IMR-90 (cell line): ENCODE results near the gene ANKLE2. TPM values are rescaled to one million over a fixed set of nuclear protein-coding genes. Genes with fewer than 3 reads are reported as not detected.

ENCODE experiments used
- ATAC-seq: fragments of 200-7000 bp; cut with Tn5 transposase; 2 replicates; pipeline ENCODE4 v1.9.1; 2020; ENCODE audit warnings: low read depth, mild to moderate bottlenecking, moderate library complexity
- BruUV-seq: library from RNA; stranded (reverse); fragments of 400-500 nt; replicated peaks from 2 replicates; lab custom pipeline; 2021; lab: Mats Ljungman, UMichigan
- CTCF ChIA-PET: fragments of 300-600 bp; formaldehyde crosslinking; extraction: SDS; loops from one replicate; lab custom pipeline; 2021; ENCODE audit warnings: antibody characterized with exemption; lab: Yijun Ruan, JAX
- POLR2A ChIA-PET: fragments of 300-600 bp; sonication (Branson Sonifier 250); formaldehyde crosslinking; loops from one replicate; lab custom pipeline; 2022; ENCODE audit warnings: antibody characterized with exemption; ENCODE audit not compliant: unreplicated experiment; lab: Charles Lee
- DNase-seq: peaks from one replicate; pipeline ENCODE4 v3.0.0; 2013
- H2AFZ ChIP-seq: replicated peaks from 2 replicates; pipeline ENCODE3; 2013; ENCODE audit warnings: low read length, mild to moderate bottlenecking; ENCODE audit not compliant: poor library complexity
- H2AK5ac ChIP-seq: 2 replicates; pipeline ENCODE4 v1.6.1; 2013; ENCODE audit warnings: low read depth, low read length, inconsistent platforms
- H2AK9ac ChIP-seq: replicated peaks from 2 replicates; pipeline ENCODE3; 2013; ENCODE audit warnings: mild to moderate bottlenecking, low read depth, low read length, moderate library complexity; ENCODE audit not compliant: poor library complexity
- H2BK120ac ChIP-seq: 2 replicates; pipeline ENCODE4 v1.6.1; 2013; ENCODE audit warnings: low read depth, low read length, inconsistent platforms
- H2BK15ac ChIP-seq: 3 replicates; pipeline ENCODE4 v1.6.1; 2013; ENCODE audit warnings: low read depth, low read length, inconsistent platforms
- H2BK20ac ChIP-seq: 2 replicates; pipeline ENCODE4 v1.6.1; 2013; ENCODE audit warnings: low read depth, mild to moderate bottlenecking, inconsistent platforms, low read length, moderate library complexity
- H2BK5ac ChIP-seq: 2 replicates; pipeline ENCODE4 v1.6.1; 2013; ENCODE audit warnings: mild to moderate bottlenecking, low read depth, low read length, inconsistent platforms; ENCODE audit not compliant: poor library complexity, severe bottlenecking
- H3K14ac ChIP-seq: replicated peaks from 2 replicates; pipeline ENCODE4 v1.6.1; 2013; ENCODE audit warnings: low read depth, low read length, inconsistent platforms
- H3K18ac ChIP-seq: 2 replicates; pipeline ENCODE4 v1.6.1; 2013; ENCODE audit warnings: low read depth, low read length, control low read depth
- H3K23ac ChIP-seq: 2 replicates; pipeline ENCODE4 v1.6.1; 2013; ENCODE audit warnings: low read depth, low read length, inconsistent platforms
- H3K27ac ChIP-seq: 2 replicates; pipeline ENCODE4 v1.5.1; 2013; ENCODE audit warnings: mild to moderate bottlenecking, control low read depth, low read length; ENCODE audit not compliant: insufficient read depth
- H3K27me3 ChIP-seq: 2 replicates; pipeline ENCODE4 v1.6.1; 2013; ENCODE audit warnings: low read length; ENCODE audit not compliant: control insufficient read depth, insufficient read depth
- H3K36me3 ChIP-seq: 2 replicates; pipeline ENCODE4 v1.6.1; 2013; ENCODE audit warnings: low read length, mixed read lengths; ENCODE audit not compliant: control insufficient read depth, insufficient read depth
- H3K4ac ChIP-seq: 2 replicates; pipeline ENCODE4 v1.6.1; 2013; ENCODE audit warnings: low read depth, low read length, inconsistent platforms
- H3K4me1 ChIP-seq: 2 replicates; pipeline ENCODE4 v1.6.1; 2013; ENCODE audit warnings: low read length, mixed read lengths; ENCODE audit not compliant: control insufficient read depth, insufficient read depth
- H3K4me2 ChIP-seq: 2 replicates; pipeline ENCODE4 v1.6.1; 2013; ENCODE audit warnings: low read depth, mild to moderate bottlenecking, control low read depth, low read length, moderate library complexity
- H3K4me3 ChIP-seq: 2 replicates; pipeline ENCODE4 v1.5.1; 2013; ENCODE audit warnings: low read depth, mild to moderate bottlenecking, control low read depth, low read length, moderate library complexity; ENCODE audit not compliant: insufficient read depth
- H3K56ac ChIP-seq: 2 replicates; pipeline ENCODE4 v1.6.1; 2013; ENCODE audit warnings: low read length, inconsistent platforms; ENCODE audit not compliant: insufficient read depth; ENCODE audit errors: extremely low read depth
- H3K79me1 ChIP-seq, 2 experiments: 2 replicates each; pipeline ENCODE4 v1.6.1; 2013; ENCODE audit warnings: low read length in 2 of 2, inconsistent platforms in 1 of 2, low read depth in 1 of 2
- H3K9ac ChIP-seq: 2 replicates; pipeline ENCODE4 v1.6.1; 2013; ENCODE audit warnings: low read depth, low read length, control low read depth
- H3K9me1 ChIP-seq: 2 replicates; pipeline ENCODE4 v1.6.1; 2013; ENCODE audit warnings: low read length, inconsistent platforms; ENCODE audit not compliant: insufficient read depth
- H3K9me3 ChIP-seq: 2 replicates; pipeline ENCODE4 v1.6.1; 2013; ENCODE audit warnings: low read length; ENCODE audit not compliant: control insufficient read depth, insufficient read depth
- H4K20me1 ChIP-seq: 2 replicates; pipeline ENCODE4 v1.6.1; 2013; ENCODE audit warnings: low read length, inconsistent platforms; ENCODE audit not compliant: insufficient read depth
- H4K5ac ChIP-seq: 2 replicates; pipeline ENCODE4 v1.6.1; 2013; ENCODE audit warnings: mild to moderate bottlenecking, low read depth, low read length, control low read depth
- H4K8ac ChIP-seq, 2 experiments: 2 replicates each; pipeline ENCODE4 v1.6.1; 2013; ENCODE audit warnings: low read depth in 2 of 2, low read length in 2 of 2, control low read depth in 1 of 2, inconsistent platforms in 1 of 2
- H4K91ac ChIP-seq: 2 replicates; pipeline ENCODE4 v1.6.1; 2013; ENCODE audit warnings: low read depth, low read length, inconsistent platforms; ENCODE audit not compliant: insufficient read depth
- FOS ChIP-seq: fragments of 150-350 bp; IDR thresholded peaks from 2 replicates; pipeline ENCODE4 v1.6.1; 2016; ENCODE audit warnings: low read depth, low read length
- MXI1 ChIP-seq: IDR thresholded peaks from 2 replicates; pipeline ENCODE4 v1.6.1; 2012; ENCODE audit warnings: low read depth, mild to moderate bottlenecking, low read length, moderate library complexity, borderline replicate concordance
- RFX5 ChIP-seq: IDR thresholded peaks from 2 replicates; pipeline ENCODE4 v1.8.0; 2012; ENCODE audit warnings: low read depth, mild to moderate bottlenecking, low read length, moderate library complexity
- SMC3 ChIP-seq: fragments of 150-350 bp; IDR thresholded peaks from 2 replicates; pipeline ENCODE4 v1.6.1; 2016; ENCODE audit warnings: low read depth, mild to moderate bottlenecking, antibody characterized with exemption, low read length, moderate library complexity
- whole genome bisulfite sequencing, 2 experiments: methylation state at CpG; one replicate each; pipeline versions ENCODE4 v1.1.5 to v1.1.7; 2013; ENCODE audit warnings: missing lambda C conversion rate in 2 of 2; ENCODE audit not compliant: insufficient read length in 1 of 2; ENCODE audit errors: extremely low coverage in 2 of 2; 5-methylcytosine and 5-hydroxymethylcytosine counted together
- dilution Hi-C: fragments of 300-500 bp; cut with HindIII; formaldehyde crosslinking; loops from one replicate; pipeline ENCODE4 v1.14.3; 2018; ENCODE audit warnings: low sequenced_read_pairs; ENCODE audit not compliant: unreplicated experiment
- in situ Hi-C: fragments of 300-500 bp; cut with MboI; formaldehyde crosslinking; loops from 3 replicates; pipeline ENCODE4 v1.14.3; 2019; ENCODE audit warnings: low sequenced_read_pairs, inconsistent platforms, mixed read lengths
- intact Hi-C: fragments of 100-400 bp; cut with micrococcal nuclease; formaldehyde crosslinking; loops from 2 replicates; pipeline ENCODE4 v1.10.0; 2022
- polyA plus RNA-seq, 3 experiments: library from polyadenylated mRNA; depleted of rRNA; stranded (reverse); fragments of >200 nt; gene quantifications; 2 replicates each; pipeline ENCODE4 v1.2.3, GENCODE V29; 2012; ENCODE audit warnings: low replicate concordance in 1 of 3
- total RNA-seq: library from RNA; depleted of rRNA; stranded (reverse); fragments of >200 nt; gene quantifications from 2 replicates; pipeline ENCODE4 v1.2.3, GENCODE V29; 2012
- TF ChIP-seq, protein P1 (sequence below): conservative IDR thresholded peaks from 2 replicates; pipeline ENCODE4 v1.5.1; 2012; ENCODE audit warnings: mild to moderate bottlenecking, low read depth, low read length, improper control_type of control experiment
- TF ChIP-seq, protein P2 (sequence below): fragments of 150-350 bp; IDR thresholded peaks from 2 replicates; pipeline ENCODE4 v1.6.1; 2016; ENCODE audit warnings: low read depth, mild to moderate bottlenecking, low read length, moderate library complexity, borderline replicate concordance
- TF ChIP-seq, protein P3 (sequence below): fragments of 150-350 bp; IDR thresholded peaks from 2 replicates; pipeline ENCODE4 v1.6.1; 2017; ENCODE audit warnings: mild to moderate bottlenecking, antibody characterized with exemption, low read length, low read depth

ANKLE2 gene
- total and polyA plus RNA-seq, 2 of the 4 experiments (the other 2 are of a cell fraction): 63.4 to 82.4 TPM

DNA sequence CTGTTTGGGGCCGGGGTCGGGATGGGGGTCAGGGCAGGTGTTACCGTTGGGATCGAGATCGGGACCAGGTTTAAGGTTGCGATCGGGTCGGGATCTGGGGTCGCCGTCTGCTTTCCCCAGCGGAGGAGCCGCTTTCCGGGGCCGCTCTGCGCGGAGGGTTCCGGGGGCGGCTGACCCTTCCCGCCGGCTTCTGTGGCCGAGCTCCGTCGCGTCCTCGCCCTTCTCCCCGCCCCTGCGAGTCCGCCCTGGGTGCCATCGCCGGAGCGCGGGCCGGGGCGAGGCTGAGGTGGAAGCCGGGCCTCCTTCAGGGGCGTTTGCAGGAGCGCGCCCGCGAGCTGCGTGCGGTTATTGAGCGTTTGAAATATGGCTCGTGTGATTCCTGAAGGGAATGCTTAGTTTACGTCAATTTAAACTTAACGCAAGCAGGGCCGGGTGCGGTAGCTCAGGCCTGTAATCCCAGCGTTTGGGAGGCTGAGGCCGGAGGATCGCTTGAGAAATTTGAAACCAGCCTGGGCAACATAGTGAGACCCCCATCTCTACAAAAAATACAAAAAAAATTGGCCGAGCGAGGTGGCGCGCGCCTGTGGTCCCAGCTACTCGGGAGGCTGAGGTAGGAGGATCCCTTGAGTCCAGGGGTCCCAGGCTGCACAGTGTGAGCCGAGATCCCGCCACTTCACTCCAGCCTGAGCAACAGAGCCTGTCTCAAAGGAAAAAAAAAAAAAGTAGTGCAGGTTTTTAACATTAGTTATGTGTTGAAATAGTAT, 50.4 kb downstream of the ANKLE2 start:
- dilution Hi-C loops: no loop called here
- intact Hi-C loops: no loop called here
- CTCF ChIA-PET: no interaction called here

More for the DNA sequence above, 50.4 kb downstream of the ANKLE2 start:
- DNase-seq (peak; percentile 23), ATAC-seq (peak; percentile 43)
- BruUV-seq: no TSS peak
- Histone ChIP-seq H4K20me1 (peaks cover 11% of the 10 kb centered on the region), H2AK9ac (peak overlapping the region; percentile 86), H3K4me1 (0 out of 2 replicates have a peak, but pooled peaks cover 2% of the 10 kb centered on the region), H3K9me1 (no peaks in the 10 kb centered on the region; the same call in 1 of the 2 replicates), H3K9ac (peak overlapping the region; percentile 93), H4K91ac (no peak overlapping the region), H3K4ac (peak overlapping the region; percentile 54; the same call in 1 of the 2 replicates), H3K27ac (peak overlapping the region; percentile 73), H3K14ac (peak overlapping the region; percentile 72), H3K18ac (no peak overlapping the region), H3K79me1 (peaks cover 18 to 50% of the 10 kb centered on the region in 2 experiments), H3K4me2 (peak overlapping the region; percentile 92), H3K23ac (0 out of 2 replicates have a peak overlapping the region, but pooled peaks have one; percentile 72), H3K4me3 (peak overlapping the region; percentile 92), H2BK20ac (no peak overlapping the region), H4K8ac (peak overlapping the region; percentile 34 to 90; a peak in 2 of 4 replicates), H3K27me3 (no peaks in the 10 kb centered on the region), H2BK5ac (no peak overlapping the region), H3K36me3 (peaks cover 9% of the 10 kb centered on the region), H2BK15ac (no peak overlapping the region), H3K56ac (no peak overlapping the region), H2BK120ac (no peak overlapping the region), H2AFZ (peak overlapping the region; percentile 96), H4K5ac (peak overlapping the region; percentile 63; the same call in 1 of the 2 replicates), H3K9me3 (no peaks in the 10 kb centered on the region), H2AK5ac (peak overlapping the region; percentile 64; the same call in 1 of the 2 replicates)
- TF ChIP-seq SMC3 (no peak), FOS (no peak), RFX5 (no peak), MXI1 (no peak)
- TF ChIP-seq, protein P1, sequence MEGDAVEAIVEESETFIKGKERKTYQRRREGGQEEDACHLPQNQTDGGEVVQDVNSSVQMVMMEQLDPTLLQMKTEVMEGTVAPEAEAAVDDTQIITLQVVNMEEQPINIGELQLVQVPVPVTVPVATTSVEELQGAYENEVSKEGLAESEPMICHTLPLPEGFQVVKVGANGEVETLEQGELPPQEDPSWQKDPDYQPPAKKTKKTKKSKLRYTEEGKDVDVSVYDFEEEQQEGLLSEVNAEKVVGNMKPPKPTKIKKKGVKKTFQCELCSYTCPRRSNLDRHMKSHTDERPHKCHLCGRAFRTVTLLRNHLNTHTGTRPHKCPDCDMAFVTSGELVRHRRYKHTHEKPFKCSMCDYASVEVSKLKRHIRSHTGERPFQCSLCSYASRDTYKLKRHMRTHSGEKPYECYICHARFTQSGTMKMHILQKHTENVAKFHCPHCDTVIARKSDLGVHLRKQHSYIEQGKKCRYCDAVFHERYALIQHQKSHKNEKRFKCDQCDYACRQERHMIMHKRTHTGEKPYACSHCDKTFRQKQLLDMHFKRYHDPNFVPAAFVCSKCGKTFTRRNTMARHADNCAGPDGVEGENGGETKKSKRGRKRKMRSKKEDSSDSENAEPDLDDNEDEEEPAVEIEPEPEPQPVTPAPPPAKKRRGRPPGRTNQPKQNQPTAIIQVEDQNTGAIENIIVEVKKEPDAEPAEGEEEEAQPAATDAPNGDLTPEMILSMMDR: no peak
- TF ChIP-seq, protein P2, sequence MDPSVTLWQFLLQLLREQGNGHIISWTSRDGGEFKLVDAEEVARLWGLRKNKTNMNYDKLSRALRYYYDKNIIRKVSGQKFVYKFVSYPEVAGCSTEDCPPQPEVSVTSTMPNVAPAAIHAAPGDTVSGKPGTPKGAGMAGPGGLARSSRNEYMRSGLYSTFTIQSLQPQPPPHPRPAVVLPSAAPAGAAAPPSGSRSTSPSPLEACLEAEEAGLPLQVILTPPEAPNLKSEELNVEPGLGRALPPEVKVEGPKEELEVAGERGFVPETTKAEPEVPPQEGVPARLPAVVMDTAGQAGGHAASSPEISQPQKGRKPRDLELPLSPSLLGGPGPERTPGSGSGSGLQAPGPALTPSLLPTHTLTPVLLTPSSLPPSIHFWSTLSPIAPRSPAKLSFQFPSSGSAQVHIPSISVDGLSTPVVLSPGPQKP: no peak
- TF ChIP-seq, protein P3, sequence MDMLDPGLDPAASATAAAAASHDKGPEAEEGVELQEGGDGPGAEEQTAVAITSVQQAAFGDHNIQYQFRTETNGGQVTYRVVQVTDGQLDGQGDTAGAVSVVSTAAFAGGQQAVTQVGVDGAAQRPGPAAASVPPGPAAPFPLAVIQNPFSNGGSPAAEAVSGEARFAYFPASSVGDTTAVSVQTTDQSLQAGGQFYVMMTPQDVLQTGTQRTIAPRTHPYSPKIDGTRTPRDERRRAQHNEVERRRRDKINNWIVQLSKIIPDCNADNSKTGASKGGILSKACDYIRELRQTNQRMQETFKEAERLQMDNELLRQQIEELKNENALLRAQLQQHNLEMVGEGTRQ: no peak
- WGBS, 2 experiments: 0% methylated on average over 11 of the region's 59 CpGs; no CpG with 5 or more reads in 1 of the 2 experiments
- in situ Hi-C loops: no loop called here
- POLR2A ChIA-PET: no interaction called here
